Mononuclear cell (primary cell): ENCODE data around the gene KCNG2. TPM values are rescaled to one million over a fixed set of nuclear protein-coding genes. Genes with fewer than 3 reads are reported as not detected.
"Not testable (repeated sequence)": the region's sequence is repeated elsewhere in the genome, so short reads cannot be mapped to it uniquely, and the experiment has no call there.

Experiments
- H3K27me3 ChIP-seq: 2 replicates; pipeline ENCODE4 v1.6.0; 2011; ENCODE audit warnings: low read length, control low read depth; ENCODE audit not compliant: insufficient read depth
- H3K4me1 ChIP-seq: 2 replicates; pipeline ENCODE4 v1.5.1; 2011; ENCODE audit warnings: mild to moderate bottlenecking, low read length, control low read depth; ENCODE audit not compliant: insufficient read depth
- H3K4me3 ChIP-seq: 2 replicates; pipeline ENCODE4 v1.5.1; 2011; ENCODE audit warnings: mild to moderate bottlenecking, low read length, moderate library complexity
- H3K9me3 ChIP-seq: 2 replicates; pipeline ENCODE4 v1.5.1; 2011; ENCODE audit warnings: low read depth, mild to moderate bottlenecking, control low read depth, low read length
- total RNA-seq: library from RNA; depleted of rRNA; stranded (reverse); fragments of >200 nt; gene quantifications from one replicate; pipeline ENCODE4 v1.2.3, GENCODE V29; 2012

KCNG2 gene
- total RNA-seq, 1 donor, result 0.10 TPM

DNA sequence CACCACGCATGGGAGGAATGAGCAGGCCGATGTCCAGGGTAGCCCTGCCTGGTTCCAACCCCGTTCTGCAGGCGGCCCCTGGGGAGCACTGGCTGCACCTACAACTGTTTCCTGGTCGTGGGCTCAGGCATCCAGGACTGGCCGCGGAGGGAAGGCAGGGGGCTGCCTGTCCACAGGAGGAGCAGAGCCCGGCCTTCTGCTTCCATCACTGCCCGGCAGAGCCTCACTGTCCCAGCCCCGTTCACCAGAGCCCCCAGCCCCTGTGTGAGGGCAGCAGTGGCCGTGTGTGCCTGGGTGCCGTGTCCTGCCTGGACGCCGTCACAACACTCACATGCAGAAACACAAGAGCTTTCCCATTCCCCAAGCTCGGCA lies 56.2 kb downstream of the KCNG2 start:
- no peaks in the 10 kb centered on the region for H3K9me3 ChIP-seq
- H3K27me3 ChIP-seq, result no peaks in the 10 kb centered on the region
- H3K4me1 ChIP-seq, result peaks cover 12% of the 10 kb centered on the region
- H3K4me3 ChIP-seq, result no peak overlapping the region

DNA sequence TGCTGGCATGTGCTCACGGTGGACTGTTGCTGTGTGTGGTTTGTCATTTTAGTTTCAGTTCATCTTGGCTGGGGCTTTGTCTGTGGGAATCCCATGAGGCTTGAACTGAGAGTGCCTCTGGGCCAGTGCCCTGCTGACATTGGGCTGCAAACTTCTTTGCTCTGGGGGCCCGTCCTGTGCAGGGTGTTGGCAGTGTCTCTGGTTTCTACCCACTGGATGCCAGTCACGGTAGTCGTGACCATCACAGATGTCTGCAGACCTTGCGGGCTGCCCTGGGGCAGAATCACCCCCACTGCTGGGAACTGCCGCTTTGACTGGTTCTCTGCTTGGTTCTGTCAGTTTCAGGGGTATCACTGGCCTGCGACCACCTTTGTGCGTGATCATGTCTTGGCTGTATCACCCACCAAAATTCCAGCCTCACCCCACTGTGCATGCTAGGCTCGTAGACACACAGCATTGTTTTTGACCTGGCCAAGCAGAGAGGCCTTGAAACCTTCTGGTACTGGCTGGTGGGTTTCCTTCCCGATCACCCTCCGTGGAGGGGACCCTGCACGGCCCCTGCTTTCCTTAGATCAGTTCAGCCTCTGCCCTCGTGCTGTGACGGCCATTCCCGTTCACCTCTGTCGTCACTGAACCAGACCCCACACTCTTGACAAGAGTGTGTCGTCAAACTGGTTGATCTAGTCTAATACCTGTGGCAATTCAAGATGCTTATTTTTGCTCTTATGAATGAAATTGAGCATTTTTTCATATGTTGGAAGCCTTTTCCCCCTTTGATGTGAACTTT lies 57.6 kb downstream of the KCNG2 start:
- Histone ChIP-seq H3K9me3 (no peaks in the 10 kb centered on the region), H3K4me1 (peaks cover 12% of the 10 kb centered on the region), H3K27me3 (no peaks in the 10 kb centered on the region), H3K4me3 (no peak overlapping the region)

DNA sequence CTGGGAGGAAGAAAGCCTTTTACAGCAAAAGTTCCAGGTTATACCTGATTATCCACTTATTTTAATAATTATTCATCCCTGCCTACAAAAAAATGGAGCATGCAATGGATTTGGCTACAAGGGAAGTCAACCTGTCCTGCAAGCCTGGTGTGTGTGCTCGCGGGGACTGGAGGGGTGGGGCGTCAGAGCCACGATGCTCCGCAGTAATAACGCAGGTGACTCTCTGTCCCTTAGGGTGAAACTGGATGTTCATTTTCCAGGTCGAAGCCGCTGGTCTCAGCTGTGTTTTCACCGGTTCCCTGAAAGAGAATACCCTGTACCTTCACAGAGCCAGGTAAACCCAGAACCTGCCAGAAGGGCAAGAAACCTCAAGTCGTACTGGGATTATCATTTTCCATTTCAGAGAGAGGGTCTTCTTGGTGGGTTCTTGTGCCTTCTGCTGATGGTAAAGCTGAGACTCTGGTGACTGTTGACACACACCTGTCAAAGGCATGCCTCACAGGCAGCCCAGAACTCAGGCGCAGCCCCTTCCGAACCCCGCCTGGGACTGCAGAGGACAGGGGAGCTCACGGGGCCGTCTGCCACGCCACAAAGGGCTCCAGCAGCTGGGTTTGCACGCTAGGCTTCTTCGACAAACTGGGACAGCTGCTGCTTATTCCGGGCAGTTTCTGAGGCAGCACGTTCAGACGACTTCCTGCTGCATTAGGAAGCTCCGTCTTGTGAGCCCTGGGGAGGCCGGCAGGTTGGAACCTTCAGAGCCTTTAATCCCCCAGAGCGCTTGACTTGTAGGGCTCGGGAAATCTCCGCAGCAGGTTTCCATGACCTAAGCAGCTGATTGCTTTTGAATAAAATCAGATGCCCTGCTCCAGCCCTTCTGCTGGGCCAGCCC lies 58.6 kb downstream of the KCNG2 start:
- Histone ChIP-seq H3K9me3 (no peaks in the 10 kb centered on the region), H3K4me3 (no peak overlapping the region), H3K27me3 (no peaks in the 10 kb centered on the region), H3K4me1 (peaks cover 12% of the 10 kb centered on the region)

DNA sequence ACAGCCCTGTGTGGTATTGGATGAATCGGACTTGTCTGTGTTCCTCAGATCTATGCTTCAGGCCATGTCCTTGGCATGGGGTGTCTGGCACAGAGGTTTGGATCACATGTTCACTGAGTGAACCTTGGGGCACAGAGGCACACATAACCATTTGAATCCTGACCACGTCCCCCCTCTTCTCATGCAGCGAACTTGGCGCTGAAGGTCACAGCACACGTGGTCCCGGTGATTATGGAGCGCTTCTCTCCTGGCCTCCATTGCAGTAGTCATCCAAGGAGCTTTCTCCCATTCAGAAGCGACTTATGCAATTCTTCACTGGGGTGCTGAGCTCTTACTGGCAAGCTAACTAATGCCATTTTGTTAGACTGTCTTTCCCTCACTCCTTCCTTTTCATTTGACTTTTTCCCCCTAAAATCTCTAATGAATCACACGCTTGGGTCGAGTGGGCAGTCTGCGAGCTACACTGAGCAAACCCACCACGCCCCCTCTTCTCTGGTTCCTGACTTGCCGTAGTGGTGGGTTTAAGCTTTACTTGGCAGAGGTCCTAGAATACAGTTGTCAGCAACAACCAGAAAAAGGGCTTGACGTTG lies 59.4 kb downstream of the KCNG2 start:
- Histone ChIP-seq H3K27me3 (no peaks in the 10 kb centered on the region), H3K9me3 (no peaks in the 10 kb centered on the region), H3K4me1 (peaks cover 12% of the 10 kb centered on the region), H3K4me3 (no peak overlapping the region)

DNA sequence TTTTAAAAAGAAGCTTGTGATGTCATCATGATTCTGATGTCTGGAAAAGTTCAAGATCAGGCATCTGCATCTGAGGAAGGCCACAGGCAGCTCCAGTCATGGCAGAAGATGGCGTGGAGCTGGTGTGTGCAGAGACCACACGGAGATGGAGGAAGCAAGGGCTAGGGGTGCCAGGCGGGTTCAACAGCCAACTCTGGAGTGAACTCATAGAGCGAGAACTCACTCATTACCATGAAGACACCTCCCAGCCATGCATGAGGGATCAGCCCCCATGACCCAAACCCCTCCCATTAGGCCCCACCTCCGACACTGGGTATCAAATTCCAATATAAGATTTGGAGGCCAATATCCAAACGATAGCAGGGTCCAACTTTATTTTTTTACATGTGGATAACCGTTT lies 61.6 kb downstream of the KCNG2 start:
- no peak overlapping the region for H3K4me3 ChIP-seq
- no peaks in the 10 kb centered on the region for H3K27me3 ChIP-seq
- peaks cover 12% of the 10 kb centered on the region for H3K4me1 ChIP-seq
- H3K9me3 ChIP-seq, result no peaks in the 10 kb centered on the region

DNA sequence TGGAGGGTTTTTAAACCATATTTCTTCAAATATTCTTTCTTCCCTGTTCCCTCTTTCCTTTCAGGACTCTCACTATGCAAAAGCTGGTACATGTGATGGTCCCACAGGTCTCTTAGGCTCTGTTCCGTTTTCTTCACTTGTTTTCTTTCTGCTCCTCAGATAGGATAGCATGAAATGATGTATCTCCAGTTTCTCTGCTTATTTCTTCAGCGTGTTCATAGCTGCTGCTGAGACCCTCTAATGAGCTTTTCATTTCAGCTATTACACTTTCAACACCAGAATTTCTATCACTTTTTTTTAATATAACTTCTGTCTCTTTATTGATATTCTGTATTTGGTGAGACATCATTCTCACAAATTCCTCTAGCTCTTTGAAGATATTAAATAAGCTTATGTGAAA lies 63.9 kb downstream of the KCNG2 start:
- no peaks in the 10 kb centered on the region for H3K9me3 ChIP-seq
- H3K4me1 ChIP-seq, result no peaks in the 10 kb centered on the region
- no peaks in the 10 kb centered on the region for H3K27me3 ChIP-seq
- H3K4me3 ChIP-seq, result no peak overlapping the region

DNA sequence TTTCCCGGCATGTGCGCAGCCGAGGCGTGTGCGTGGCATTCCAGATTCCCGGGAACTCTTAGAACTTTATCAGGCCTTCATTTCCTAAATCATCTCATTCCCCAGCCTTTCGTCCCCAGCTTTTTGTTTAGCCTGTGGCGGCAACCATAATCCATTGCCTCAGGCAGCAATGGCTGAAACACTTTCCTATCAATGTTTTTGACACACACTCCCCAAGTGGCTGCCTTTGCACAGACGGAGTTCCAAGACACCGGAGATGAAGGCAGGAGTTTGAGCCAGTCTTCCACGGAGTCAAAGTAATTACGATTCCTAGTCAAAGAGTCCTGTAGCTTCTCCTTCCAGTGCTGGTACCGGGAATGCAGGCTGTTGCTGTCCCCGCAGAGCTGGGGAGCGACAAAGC lies 64.8 kb downstream of the KCNG2 start:
- no peak overlapping the region for H3K4me3 ChIP-seq
- H3K4me1 ChIP-seq, result no peaks in the 10 kb centered on the region
- no peaks in the 10 kb centered on the region for H3K9me3 ChIP-seq
- no peaks in the 10 kb centered on the region for H3K27me3 ChIP-seq

DNA sequence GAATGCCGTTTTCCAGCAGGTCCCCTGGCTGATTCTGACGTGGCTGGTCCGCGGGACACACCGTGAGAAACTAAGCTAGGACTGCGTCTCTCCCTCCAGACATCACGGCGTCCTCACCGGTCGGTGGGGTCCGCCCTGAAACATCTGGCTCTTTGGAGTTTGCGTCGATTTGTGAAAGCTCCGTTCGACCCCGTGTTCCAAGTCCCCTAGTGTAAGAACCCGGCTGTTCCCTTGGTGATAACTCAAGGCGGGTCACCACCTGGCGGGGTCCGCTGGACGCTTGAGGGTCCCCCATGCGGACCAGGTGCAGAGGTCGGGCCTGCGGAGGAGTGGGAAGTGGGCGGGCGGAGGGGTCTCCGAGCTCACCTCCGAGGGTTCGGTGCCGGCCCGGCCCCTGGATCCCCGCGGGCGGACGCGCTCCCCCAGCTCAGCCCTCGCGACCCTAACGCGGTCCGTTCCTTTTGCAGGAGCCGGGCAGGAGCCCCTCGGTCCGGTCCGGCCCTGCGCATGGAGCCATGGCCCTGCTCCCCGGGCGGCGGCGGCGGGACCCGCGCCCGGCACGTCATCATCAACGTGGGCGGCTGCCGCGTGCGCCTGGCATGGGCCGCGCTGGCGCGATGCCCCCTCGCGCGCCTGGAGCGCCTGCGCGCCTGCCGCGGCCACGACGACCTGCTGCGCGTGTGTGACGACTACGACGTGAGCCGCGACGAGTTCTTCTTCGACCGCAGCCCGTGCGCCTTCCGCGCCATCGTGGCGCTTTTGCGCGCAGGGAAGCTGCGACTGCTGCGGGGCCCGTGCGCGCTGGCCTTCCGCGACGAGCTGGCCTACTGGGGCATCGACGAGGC lies 65.6 kb downstream of the KCNG2 start:
- Histone ChIP-seq H3K9me3 (no peaks in the 10 kb centered on the region), H3K4me1 (no peaks in the 10 kb centered on the region)

DNA sequence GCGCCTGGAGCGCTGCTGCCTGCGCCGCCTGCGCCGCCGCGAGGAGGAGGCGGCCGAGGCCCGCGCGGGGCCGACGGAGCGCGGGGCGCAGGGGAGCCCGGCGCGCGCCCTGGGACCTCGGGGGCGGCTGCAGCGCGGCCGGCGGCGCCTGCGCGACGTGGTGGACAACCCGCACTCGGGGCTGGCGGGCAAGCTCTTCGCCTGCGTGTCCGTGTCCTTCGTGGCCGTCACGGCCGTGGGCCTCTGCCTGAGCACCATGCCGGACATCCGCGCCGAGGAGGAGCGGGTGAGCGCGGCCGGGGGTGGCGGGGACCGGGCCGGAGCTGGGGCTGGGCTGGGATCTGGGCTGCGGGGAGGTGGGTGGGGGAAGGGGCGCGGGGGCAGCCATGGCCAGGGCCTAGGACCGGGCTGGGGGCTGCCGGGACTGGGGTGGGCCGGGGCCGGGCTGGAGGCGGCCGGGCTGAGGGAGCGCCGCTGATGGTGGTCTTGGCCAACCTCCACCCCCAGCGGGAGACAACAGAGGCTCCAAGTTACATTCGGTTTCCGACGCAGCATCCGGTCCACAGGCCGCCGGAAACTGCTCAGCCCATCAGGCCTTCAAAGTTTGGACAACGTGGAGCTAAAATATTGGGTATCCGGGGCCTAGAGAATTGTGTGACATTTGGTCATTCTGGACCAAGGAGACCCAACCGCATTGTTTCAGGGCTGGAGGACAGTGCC lies 66.4 kb downstream of the KCNG2 start:
- Histone ChIP-seq H3K9me3 (no peaks in the 10 kb centered on the region), H3K4me3 (no peak overlapping the region), H3K4me1 (no peaks in the 10 kb centered on the region), H3K27me3 (no peaks in the 10 kb centered on the region)

More for the DNA sequence above, 65.6 kb downstream of the KCNG2 start:
- Histone ChIP-seq H3K27me3 (no peaks in the 10 kb centered on the region), H3K4me3 (no peak overlapping the region)

DNA sequence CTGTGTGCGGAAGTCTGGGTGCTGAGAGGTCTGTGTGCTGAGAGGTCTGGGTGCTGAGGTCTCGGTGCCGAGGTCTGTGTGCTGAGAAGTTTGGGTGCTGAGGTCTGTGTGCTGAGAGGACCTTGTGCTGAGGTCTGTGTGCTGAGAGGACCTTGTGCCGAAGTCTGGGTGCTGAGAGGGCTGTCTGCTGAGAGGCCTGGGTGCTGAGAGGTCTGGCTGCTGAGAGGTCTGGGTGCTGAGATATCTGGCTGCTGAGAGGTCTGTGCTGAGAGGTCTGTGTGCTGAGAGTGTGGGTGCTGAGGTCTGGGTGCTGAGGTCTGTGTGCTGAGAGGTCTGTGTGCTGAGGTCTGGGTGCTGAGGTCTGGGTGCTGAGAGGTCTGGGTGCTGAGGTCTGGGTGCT lies 67.2 kb downstream of the KCNG2 start:
- H3K9me3 ChIP-seq, H3K27me3 ChIP-seq, H3K4me3 ChIP-seq, H3K4me1 ChIP-seq: not testable (repeated sequence)

DNA sequence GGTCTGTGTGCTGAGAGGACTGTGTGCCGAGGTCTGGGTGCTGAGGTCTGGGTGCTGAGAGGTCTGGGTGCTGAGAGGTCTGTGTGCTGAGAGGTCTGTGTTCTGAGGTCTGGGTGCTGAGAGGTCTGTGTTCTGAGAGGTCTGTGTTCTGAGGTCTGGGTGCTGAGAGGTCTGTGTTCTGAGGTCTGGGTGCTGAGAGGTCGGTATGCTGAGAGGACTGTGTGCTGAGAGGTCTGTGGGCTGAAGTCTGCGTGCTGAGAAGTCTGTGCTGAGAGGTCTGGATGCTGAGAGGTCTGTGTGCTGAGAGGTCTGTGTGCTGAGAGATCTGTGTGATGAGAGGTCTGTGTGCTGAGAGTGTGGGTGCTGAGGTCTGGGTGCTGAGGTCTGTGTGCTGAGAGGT lies 68.2 kb downstream of the KCNG2 start:
- H3K9me3 ChIP-seq, H3K27me3 ChIP-seq, H3K4me1 ChIP-seq, H3K4me3 ChIP-seq: not testable (repeated sequence)

DNA sequence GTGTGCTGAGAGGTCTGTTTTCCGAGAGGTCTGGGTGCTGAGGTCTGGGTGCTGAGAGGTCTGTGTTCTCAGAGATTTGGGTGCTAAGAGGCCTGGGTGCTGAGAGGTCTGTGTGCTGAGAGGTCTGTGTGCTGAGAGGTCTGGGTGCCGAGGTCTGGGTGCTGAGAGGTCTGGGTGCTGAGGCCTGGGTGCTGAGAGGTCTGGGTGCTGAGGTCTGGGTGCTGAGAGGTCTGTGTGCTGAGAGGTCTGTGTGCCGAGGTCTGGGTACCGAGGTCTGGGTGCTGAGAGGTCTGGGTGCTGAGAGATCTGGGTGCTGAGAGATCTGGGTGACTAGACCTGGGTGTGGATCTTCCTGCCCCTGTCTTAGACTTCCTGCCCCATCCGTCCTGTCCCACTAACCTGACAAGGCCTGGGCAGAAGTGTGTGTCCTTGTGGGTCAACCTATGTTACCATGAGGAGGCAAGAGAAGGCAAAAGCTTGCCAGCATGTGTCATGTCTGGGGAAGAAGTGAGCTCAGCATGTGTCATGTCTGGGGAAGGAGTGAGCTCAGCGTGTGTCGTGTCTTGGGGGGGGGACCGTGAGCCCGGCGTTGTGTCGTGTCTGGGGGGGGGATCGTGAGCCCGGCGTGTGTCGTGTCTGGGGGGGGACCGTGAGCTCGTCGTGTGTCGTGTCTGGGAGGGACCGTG lies 69.3 kb downstream of the KCNG2 start:
- Histone ChIP-seq H3K9me3 (no peaks in the 10 kb centered on the region), H3K4me3 (no peak overlapping the region), H3K27me3 (no peaks in the 10 kb centered on the region), H3K4me1 (no peaks in the 10 kb centered on the region)

DNA sequence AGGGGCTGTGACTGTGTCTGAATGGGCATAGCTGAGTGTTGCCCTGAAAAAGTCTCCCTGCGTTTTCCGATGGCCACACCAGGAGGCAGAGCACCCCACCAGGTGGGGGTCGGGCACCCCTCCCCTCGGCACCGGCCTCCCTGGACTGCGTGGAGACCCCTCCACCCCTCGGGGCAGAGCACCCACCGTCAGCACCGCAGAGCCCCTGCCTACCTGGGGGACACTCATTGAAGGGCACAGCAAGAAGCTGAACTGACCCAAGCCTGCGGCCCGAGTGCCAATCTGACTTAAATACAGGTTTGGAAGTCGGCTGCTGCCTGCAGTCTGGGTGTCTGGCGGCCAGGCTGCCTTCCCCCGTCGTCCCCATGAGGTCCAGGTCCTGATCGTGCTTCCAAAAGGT lies 69.9 kb downstream of the KCNG2 start:
- H3K9me3 ChIP-seq, result no peaks in the 10 kb centered on the region
- H3K4me1 ChIP-seq, result no peaks in the 10 kb centered on the region
- no peak overlapping the region for H3K4me3 ChIP-seq
- H3K27me3 ChIP-seq, result no peaks in the 10 kb centered on the region
